Endothelial cell of umbilical vein (primary cell): ENCODE measurements around the gene DTX3. TPM values are rescaled to one million over a fixed set of nuclear protein-coding genes. Genes with fewer than 3 reads are reported as not detected.

Experiments
- BruUV-seq: library from RNA; stranded (reverse); fragments of 400-500 nt; replicated peaks from 2 replicates; lab custom pipeline; 2021; lab: Mats Ljungman, UMichigan
- CTCF ChIA-PET: fragments of 300-600, 350-600 bp; sonication (Branson Sonifier 250); formaldehyde crosslinking; loops from one replicate; lab custom pipeline; 2021; ENCODE audit warnings: antibody characterized with exemption, inconsistent platforms; lab: Charles Lee
- POLR2A ChIA-PET: fragments of 300-600, 350-600 bp; sonication (Branson Sonifier 250); formaldehyde crosslinking; loops from one replicate; lab custom pipeline; 2021; ENCODE audit warnings: antibody characterized with exemption, inconsistent platforms; lab: Charles Lee
- DNase-seq: peaks from one replicate; pipeline ENCODE4 v3.0.0-alpha.2; 2011; ENCODE audit warnings: low read depth, low spot score
- FAIRE-seq: peaks from 2 replicates; lab custom pipeline; 2011; peaks lifted over from hg19 to GRCh38; lab: Jason Lieb, UNC
- H2AFZ ChIP-seq: 2 replicates; pipeline ENCODE4 v1.6.0; 2012; ENCODE audit warnings: low read depth, low read length, control low read depth, inconsistent platforms
- H3K27ac ChIP-seq: 2 replicates; pipeline ENCODE4 v1.5.1; 2011; ENCODE audit warnings: low read depth, mild to moderate bottlenecking, control low read depth, low read length, moderate library complexity; ENCODE audit not compliant: insufficient read depth
- H3K27me3 ChIP-seq, 2 experiments: 2 replicates each; pipeline versions ENCODE4 v1.6.0 to v1.6.1; 2011; ENCODE audit warnings: low read length in 2 of 2, mixed read lengths in 1 of 2; ENCODE audit not compliant: control insufficient read depth in 2 of 2, insufficient read depth in 2 of 2
- H3K36me3 ChIP-seq, 2 experiments: 2 replicates in 1 of 2; 3 replicates in 1 of 2; pipeline ENCODE4 v1.5.1; 2011; ENCODE audit warnings: low read length in 2 of 2, mild to moderate bottlenecking in 1 of 2, moderate library complexity in 1 of 2; ENCODE audit not compliant: control insufficient read depth in 2 of 2, insufficient read depth in 2 of 2; ENCODE audit errors: extremely low read depth in 1 of 2
- H3K4me1 ChIP-seq: 3 replicates; pipeline ENCODE4 v1.5.1; 2011; ENCODE audit warnings: mild to moderate bottlenecking, low read length; ENCODE audit not compliant: control insufficient read depth, insufficient read depth; ENCODE audit errors: extremely low read depth
- H3K4me2 ChIP-seq: 2 replicates; pipeline ENCODE4 v1.6.1; 2011; ENCODE audit warnings: low read length, control low read depth, mixed read lengths; ENCODE audit not compliant: insufficient read depth
- H3K4me3 ChIP-seq, 3 experiments: fragments of 200-600 bp in 1 of 3; sonication (generic), shearing (Covaris generic) in 1 of 3; replicated peaks in 1 of 3; 2 replicates each; pipeline ENCODE4 v1.5.1; 2011 to 2016; ENCODE audit warnings: control low read depth in 3 of 3, low read length in 3 of 3, mild to moderate bottlenecking in 2 of 3, inconsistent platforms in 1 of 3, low read depth in 1 of 3, moderate library complexity in 1 of 3; ENCODE audit not compliant: insufficient read depth in 1 of 3
- H3K79me2 ChIP-seq: 2 replicates; pipeline ENCODE4 v1.6.0; 2012; ENCODE audit warnings: low read length, inconsistent platforms; ENCODE audit not compliant: control insufficient read depth, insufficient read depth
- H3K9ac ChIP-seq: replicated peaks from 2 replicates; pipeline ENCODE3; 2011; ENCODE audit warnings: low read length, control low read depth; ENCODE audit not compliant: insufficient read depth; ENCODE audit errors: extremely low read depth
- H3K9me1 ChIP-seq: replicated peaks from 3 replicates; pipeline ENCODE4 v1.6.0; 2011; ENCODE audit warnings: mild to moderate bottlenecking, low read length; ENCODE audit not compliant: control insufficient read depth, insufficient read depth; ENCODE audit errors: extremely low read depth
- H3K9me3 ChIP-seq: replicated peaks from 2 replicates; pipeline ENCODE4 v1.5.1; 2012; ENCODE audit warnings: low read length, inconsistent platforms; ENCODE audit not compliant: control insufficient read depth, insufficient read depth
- H4K20me1 ChIP-seq: replicated peaks from 2 replicates; pipeline ENCODE3; 2011; ENCODE audit warnings: mild to moderate bottlenecking, low read length; ENCODE audit not compliant: control insufficient read depth, insufficient read depth; ENCODE audit errors: extremely low read depth
- CTCF ChIP-seq, 2 donors: IDR thresholded peaks; 1 replicate in 1 of 2; 2 replicates in 1 of 2; pipeline ENCODE4 v1.5.1; 2011; ENCODE audit warnings: low read length in 2 of 2, mild to moderate bottlenecking in 2 of 2, moderate library complexity in 2 of 2, control low read depth in 1 of 2, inconsistent platforms in 1 of 2, low read depth in 1 of 2; ENCODE audit not compliant: insufficient read depth in 1 of 2; ENCODE audit errors: extremely low read depth in 1 of 2
- EZH2 ChIP-seq: IDR thresholded peaks from 2 replicates; pipeline ENCODE4 v1.6.1; 2012; ENCODE audit warnings: borderline replicate concordance, low read depth, mild to moderate bottlenecking, moderate library complexity, low read length, inconsistent platforms; ENCODE audit not compliant: severe bottlenecking
- FOS ChIP-seq: IDR thresholded peaks from 2 replicates; pipeline ENCODE4 v1.6.1; 2011; ENCODE audit warnings: mild to moderate bottlenecking, low read length, moderate library complexity, borderline replicate concordance; ENCODE audit not compliant: insufficient read depth
- GATA2 ChIP-seq: IDR thresholded peaks from 2 replicates; pipeline ENCODE4 v1.7.0; 2011; ENCODE audit warnings: low read depth, mild to moderate bottlenecking, moderate library complexity, mixed read lengths, low read length; ENCODE audit not compliant: insufficient read length, insufficient read depth
- JUN ChIP-seq: IDR thresholded peaks from 2 replicates; pipeline ENCODE4 v1.6.1; 2011; ENCODE audit warnings: borderline replicate concordance, low read depth; ENCODE audit not compliant: insufficient read length, insufficient read depth
- MAX ChIP-seq: IDR thresholded peaks from 2 replicates; pipeline ENCODE4 v1.6.1; 2011; ENCODE audit not compliant: insufficient read depth, insufficient read length
- MYC ChIP-seq: IDR thresholded peaks from one replicate; pipeline ENCODE4 v1.6.1; 2011; ENCODE audit warnings: mild to moderate bottlenecking, low read depth, low read length
- POLR2A ChIP-seq: IDR thresholded peaks from 2 replicates; pipeline ENCODE4 v1.6.1; 2012; ENCODE audit warnings: low read depth, mild to moderate bottlenecking, control low read depth, low read length
- POLR2AphosphoS5 ChIP-seq: IDR thresholded peaks from 2 replicates; pipeline ENCODE4 v1.6.1; 2012; ENCODE audit warnings: low read depth, mild to moderate bottlenecking, control low read depth, low read length, moderate library complexity; ENCODE audit not compliant: insufficient read depth
- dilution Hi-C: fragments of 300-500 bp; cut with MboI; formaldehyde crosslinking; loops from one replicate; pipeline ENCODE4 v1.15.0; 2019; ENCODE audit warnings: low sequenced_read_pairs; ENCODE audit not compliant: extremely low pct_ligation_motif_present
- intact Hi-C: fragments of 100-400 bp; cut with micrococcal nuclease; formaldehyde crosslinking; loops from one replicate; pipeline ENCODE4 v1.10.0; 2022
- polyA plus RNA-seq, 4 experiments: library from polyadenylated mRNA; depleted of rRNA in 3 of 4; stranded (reverse) in 3 of 4; unstranded in 1 of 4; fragments of >200 nt; gene quantifications; 2 replicates each; pipeline versions ENCODE4 v1.2.1 to v1.2.3, GENCODE V29; 2011 to 2012; ENCODE audit warnings: missing spikeins in 1 of 4
- total RNA-seq: library from RNA; stranded (reverse); gene quantifications from 2 replicates; pipeline ENCODE4 v1.2.3, GENCODE V29; 2021

DTX3 gene
- total and polyA plus RNA-seq, 2 donors (not counting 3 experiments of a cell fraction or from before 2014, with no cell fraction given), result 34.5 to 51.4 TPM

- no peaks in the 10 kb centered on the region for H3K79me2 ChIP-seq
- no peak overlapping the region for H3K4me3 ChIP-seq
- ChIA-PET POLR2A (no interaction called here), CTCF (interaction anchor here (0.6 to 5.2 kb wide), 2 partner anchors 46 to 336 kb away, joined by 3 to 109 read pairs; no protein-coding TSS in a partner anchor)
- no peak overlapping the region for H3K27ac ChIP-seq
- no peak for FAIRE-seq
- intact Hi-C loops, result no loop called here
- H4K20me1 ChIP-seq, result no peaks in the 10 kb centered on the region
- H3K36me3 ChIP-seq, result no peaks in the 10 kb centered on the region
- no TSS peak for BruUV-seq
- no peaks in the 10 kb centered on the region for H3K9me3 ChIP-seq
- no peaks in the 10 kb centered on the region for H3K9me1 ChIP-seq
- no peaks in the 10 kb centered on the region for H3K4me1 ChIP-seq
- no peak overlapping the region for H2AFZ ChIP-seq
- no peak for TF ChIP-seq FOS
- no peak for TF ChIP-seq CTCF (IDR thresholded peaks at IDR 0.05; ENCODE audit: extremely low read depth in 1 of 2, insufficient read depth in 1 of 2, low read depth in 1 of 2, low read length in 2 of 2)
- no peak for TF ChIP-seq POLR2A
- TF ChIP-seq MYC, result no peak
- no peak for TF ChIP-seq GATA2
- TF ChIP-seq JUN, result no peak
- TF ChIP-seq MAX, result no peak
- no peak for TF ChIP-seq POLR2AphosphoS5
- no peak for TF ChIP-seq EZH2
- no peak overlapping the region for H3K9ac ChIP-seq
- no peak overlapping the region for H3K4me2 ChIP-seq
- DNase-seq, result no peak
- H3K27me3 ChIP-seq, result peaks cover 6% of the 10 kb centered on the region in 2 experiments
- dilution Hi-C loops, result no loop called here
Measured at GRCh38 chr12:57579011-57579410, 25.6 kb upstream of the DTX3 start.
